ENCODE data around the gene JPT1.
A peak's percentile ranks its signal among the peaks of the same experiment; 100 is the strongest.

Gene JPT1

GRCh38 chr17:75115555-75115954, 38.8 kb downstream of the JPT1 start:
- no peak for DNase-seq (ENCODE audit: low read depth, low spot score)
- ChIA-PET CTCF (interaction anchor here (0.7 to 9.4 kb wide), 21 partner anchors 8 to 297 kb away, joined by 3 to 231 read pairs (median 18); partner anchors contain the start of genes GGA3, MIF4GD, MRPS7 and NT5C), POLR2A (interaction anchor here (1.6 to 1.8 kb wide), 2 partner anchors 16 to 124 kb away, joined by 5 read pairs; partner anchors contain the start of gene NT5C)
- no peak for TF ChIP-seq CTCF (IDR thresholded peaks at IDR 0.05; ENCODE audit: insufficient read depth, low read length, missing control alignments)
- H3K4me3 ChIP-seq (ENCODE audit: low read depth, low read length) = no peak overlapping the region

GRCh38 chr17:75114552-75115314, 39.6 kb downstream of the JPT1 start:
- POLR2A ChIA-PET = interaction anchor here (1.0 to 1.8 kb wide), 5 partner anchors 10 to 124 kb away, joined by 3 to 19 read pairs (median 8); partner anchors contain the start of genes NT5C and SLC16A5
- peak overlapping the region; percentile 57 for H3K4me3 ChIP-seq (ENCODE audit: low read depth, low read length)

GRCh38 chr17:75113798-75114551, 40.3 kb downstream of the JPT1 start:
- peak overlapping the region; percentile 57 for H3K4me3 ChIP-seq (ENCODE audit: low read depth, low read length)
- POLR2A ChIA-PET = interaction anchor here (0.8 to 1.8 kb wide), 6 partner anchors 11 to 125 kb away, joined by 3 to 19 read pairs (median 6); partner anchors contain the start of genes NT5C and SLC16A5
- DNase-seq (ENCODE audit: low read depth, low spot score) = peak; percentile 31
- CTCF ChIA-PET = interaction anchor here (0.8 to 9.4 kb wide), 61 partner anchors 9 to 634 kb away, joined by 3 to 231 read pairs (median 8); partner anchors contain the start of genes GGA3, MIF4GD, MRPL58 and MRPS7
- peak; percentile 91 for TF ChIP-seq CTCF (IDR thresholded peaks at IDR 0.05; ENCODE audit: insufficient read depth, low read length, missing control alignments)

More at GRCh38 chr17:75114552-75115314, 39.6 kb downstream of the JPT1 start:
- TF ChIP-seq CTCF (IDR thresholded peaks at IDR 0.05; ENCODE audit: insufficient read depth, low read length, missing control alignments) = no peak
- CTCF ChIA-PET = interaction anchor here (0.7 to 9.4 kb wide), 62 partner anchors 9 to 633 kb away, joined by 3 to 231 read pairs (median 8); partner anchors contain the start of genes GGA3, MIF4GD, MRPL58 and MRPS7
- DNase-seq (ENCODE audit: low read depth, low spot score) = no peak

GRCh38 chr17:75111777-75112335, 42.5 kb downstream of the JPT1 start:
- DNase-seq (ENCODE audit: low read depth, low spot score) = no peak
- ChIA-PET CTCF (interaction anchor here (0.6 to 9.4 kb wide), 19 partner anchors 6 to 301 kb away, joined by 3 to 231 read pairs (median 6); partner anchors contain the start of genes NT5C and NUP85), POLR2A (interaction anchor here (0.7 kb wide), 1 partner anchor 24 kb away, joined by 3 read pairs; no protein-coding TSS in a partner anchor)
- H3K4me3 ChIP-seq (ENCODE audit: low read depth, low read length) = no peak overlapping the region; the same call in 1 of the 2 replicates
- TF ChIP-seq CTCF (IDR thresholded peaks at IDR 0.05; ENCODE audit: insufficient read depth, low read length, missing control alignments) = no peak

- DNase-seq (ENCODE audit: low read depth, low spot score) = no peak
Measured at GRCh38 chr17:75110234-75110937, 43.9 kb downstream of the JPT1 start.

More at GRCh38 chr17:75110234-75110937, 43.9 kb downstream of the JPT1 start:
- no peak for TF ChIP-seq CTCF (IDR thresholded peaks at IDR 0.05; ENCODE audit: insufficient read depth, low read length, missing control alignments)
- H3K4me3 ChIP-seq (ENCODE audit: low read depth, low read length) = peak overlapping the region; percentile 79
- ChIA-PET CTCF (interaction anchor here (0.8 to 9.4 kb wide), 13 partner anchors 8 to 188 kb away, joined by 3 to 231 read pairs (median 6); partner anchors contain the start of genes NT5C and NUP85), POLR2A (interaction anchor here (0.7 kb wide), 1 partner anchor 75 kb away, joined by 3 read pairs; no protein-coding TSS in a partner anchor)

Data from AG04449 (cell line).